Liver (tissue), 3 donors: ENCODE measurements around the gene CCT7.

ENCODE experiments used
- EGR1 ChIP-seq, 2 donors: IDR thresholded peaks; 2 replicates each; pipeline ENCODE4 v1.6.1; 2016 to 2018; ENCODE audit warnings: antibody characterized with exemption in 2 of 2, low read depth in 2 of 2
- MAX ChIP-seq: IDR thresholded peaks from 2 replicates; pipeline ENCODE4 v1.6.1; 2016; ENCODE audit warnings: antibody characterized with exemption
- RAD21 ChIP-seq, 2 donors: IDR thresholded peaks; 2 replicates each; pipeline ENCODE4 v1.6.1; 2016; ENCODE audit warnings: antibody characterized with exemption in 2 of 2, mild to moderate bottlenecking in 2 of 2
- YY1 ChIP-seq: IDR thresholded peaks from 2 replicates; pipeline ENCODE4 v1.6.1; 2016; ENCODE audit warnings: antibody characterized with exemption, mild to moderate bottlenecking
- TF ChIP-seq, protein P1 (sequence below): IDR thresholded peaks from 2 replicates; pipeline ENCODE4 v1.6.1; 2016; ENCODE audit warnings: antibody characterized with exemption, mild to moderate bottlenecking
- TF ChIP-seq, protein P2 (sequence below): fragments of 150-350 bp; IDR thresholded peaks from 2 replicates; pipeline ENCODE4 v1.5.1; 2017; ENCODE audit warnings: improper control_type of control experiment, low read depth, low read length; ENCODE audit not compliant: missing input control
- donor health status: healthy.
- donor health status: healthy.

DNA sequence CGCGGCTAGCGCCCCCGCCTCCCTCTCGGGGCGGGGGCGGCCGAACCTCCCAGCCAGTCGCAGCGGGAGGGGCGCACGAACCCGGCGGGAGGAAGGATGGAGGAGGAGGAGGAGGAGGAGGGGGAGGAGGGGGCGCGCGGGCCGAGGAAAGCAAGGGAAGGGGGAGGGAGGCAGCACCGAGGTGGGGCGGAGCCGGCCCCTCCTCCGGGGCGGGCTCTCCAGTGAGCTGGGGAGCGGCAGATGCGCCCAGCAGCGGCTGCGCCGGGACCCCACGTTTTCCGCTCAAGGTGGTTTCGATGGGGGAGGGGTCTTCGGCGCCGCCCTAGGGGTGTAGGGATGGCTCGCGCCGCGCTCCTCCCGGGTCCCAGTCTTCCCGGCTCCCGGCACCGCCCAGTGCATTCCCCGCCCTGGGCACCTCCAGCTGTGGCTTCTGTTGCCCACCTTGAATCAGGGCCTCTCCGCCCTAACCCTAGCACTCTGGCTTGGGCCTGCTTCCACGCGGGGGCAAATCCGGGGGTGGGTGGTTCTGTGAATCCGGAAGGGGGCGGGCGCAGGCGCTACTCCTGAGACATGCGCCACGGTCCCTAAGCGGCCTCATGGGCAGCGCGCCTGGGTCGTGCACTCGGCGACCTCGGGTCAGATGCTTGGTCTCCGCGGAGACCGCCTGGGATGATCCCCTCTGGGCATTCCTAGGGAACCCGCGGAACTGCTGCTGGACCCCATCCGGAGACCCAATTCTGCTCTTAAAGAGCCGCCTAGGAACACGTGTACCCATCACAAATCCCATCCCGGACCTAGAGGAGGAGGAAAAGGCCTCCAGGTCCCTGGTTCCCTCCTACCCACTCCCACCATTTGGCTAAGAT lies 50.4 kb downstream of the CCT7 start, which contains the start of gene FBXO41:
- TF ChIP-seq, protein P1, sequence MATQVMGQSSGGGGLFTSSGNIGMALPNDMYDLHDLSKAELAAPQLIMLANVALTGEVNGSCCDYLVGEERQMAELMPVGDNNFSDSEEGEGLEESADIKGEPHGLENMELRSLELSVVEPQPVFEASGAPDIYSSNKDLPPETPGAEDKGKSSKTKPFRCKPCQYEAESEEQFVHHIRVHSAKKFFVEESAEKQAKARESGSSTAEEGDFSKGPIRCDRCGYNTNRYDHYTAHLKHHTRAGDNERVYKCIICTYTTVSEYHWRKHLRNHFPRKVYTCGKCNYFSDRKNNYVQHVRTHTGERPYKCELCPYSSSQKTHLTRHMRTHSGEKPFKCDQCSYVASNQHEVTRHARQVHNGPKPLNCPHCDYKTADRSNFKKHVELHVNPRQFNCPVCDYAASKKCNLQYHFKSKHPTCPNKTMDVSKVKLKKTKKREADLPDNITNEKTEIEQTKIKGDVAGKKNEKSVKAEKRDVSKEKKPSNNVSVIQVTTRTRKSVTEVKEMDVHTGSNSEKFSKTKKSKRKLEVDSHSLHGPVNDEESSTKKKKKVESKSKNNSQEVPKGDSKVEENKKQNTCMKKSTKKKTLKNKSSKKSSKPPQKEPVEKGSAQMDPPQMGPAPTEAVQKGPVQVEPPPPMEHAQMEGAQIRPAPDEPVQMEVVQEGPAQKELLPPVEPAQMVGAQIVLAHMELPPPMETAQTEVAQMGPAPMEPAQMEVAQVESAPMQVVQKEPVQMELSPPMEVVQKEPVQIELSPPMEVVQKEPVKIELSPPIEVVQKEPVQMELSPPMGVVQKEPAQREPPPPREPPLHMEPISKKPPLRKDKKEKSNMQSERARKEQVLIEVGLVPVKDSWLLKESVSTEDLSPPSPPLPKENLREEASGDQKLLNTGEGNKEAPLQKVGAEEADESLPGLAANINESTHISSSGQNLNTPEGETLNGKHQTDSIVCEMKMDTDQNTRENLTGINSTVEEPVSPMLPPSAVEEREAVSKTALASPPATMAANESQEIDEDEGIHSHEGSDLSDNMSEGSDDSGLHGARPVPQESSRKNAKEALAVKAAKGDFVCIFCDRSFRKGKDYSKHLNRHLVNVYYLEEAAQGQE = no peak
- no peak for TF ChIP-seq YY1
- TF ChIP-seq, protein P2, sequence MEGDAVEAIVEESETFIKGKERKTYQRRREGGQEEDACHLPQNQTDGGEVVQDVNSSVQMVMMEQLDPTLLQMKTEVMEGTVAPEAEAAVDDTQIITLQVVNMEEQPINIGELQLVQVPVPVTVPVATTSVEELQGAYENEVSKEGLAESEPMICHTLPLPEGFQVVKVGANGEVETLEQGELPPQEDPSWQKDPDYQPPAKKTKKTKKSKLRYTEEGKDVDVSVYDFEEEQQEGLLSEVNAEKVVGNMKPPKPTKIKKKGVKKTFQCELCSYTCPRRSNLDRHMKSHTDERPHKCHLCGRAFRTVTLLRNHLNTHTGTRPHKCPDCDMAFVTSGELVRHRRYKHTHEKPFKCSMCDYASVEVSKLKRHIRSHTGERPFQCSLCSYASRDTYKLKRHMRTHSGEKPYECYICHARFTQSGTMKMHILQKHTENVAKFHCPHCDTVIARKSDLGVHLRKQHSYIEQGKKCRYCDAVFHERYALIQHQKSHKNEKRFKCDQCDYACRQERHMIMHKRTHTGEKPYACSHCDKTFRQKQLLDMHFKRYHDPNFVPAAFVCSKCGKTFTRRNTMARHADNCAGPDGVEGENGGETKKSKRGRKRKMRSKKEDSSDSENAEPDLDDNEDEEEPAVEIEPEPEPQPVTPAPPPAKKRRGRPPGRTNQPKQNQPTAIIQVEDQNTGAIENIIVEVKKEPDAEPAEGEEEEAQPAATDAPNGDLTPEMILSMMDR = no peak
- TF ChIP-seq EGR1 (IDR thresholded peaks at IDR 0.05; ENCODE audit: low read depth in 2 of 2) = no peak
- no peak for TF ChIP-seq RAD21 (IDR thresholded peaks at IDR 0.05)
- no peak for TF ChIP-seq MAX
